ENCODE measurements around the gene CHMP4A.
A peak's percentile ranks its signal among the peaks of the same experiment; 100 is the strongest.

CHMP4A gene

DNA sequence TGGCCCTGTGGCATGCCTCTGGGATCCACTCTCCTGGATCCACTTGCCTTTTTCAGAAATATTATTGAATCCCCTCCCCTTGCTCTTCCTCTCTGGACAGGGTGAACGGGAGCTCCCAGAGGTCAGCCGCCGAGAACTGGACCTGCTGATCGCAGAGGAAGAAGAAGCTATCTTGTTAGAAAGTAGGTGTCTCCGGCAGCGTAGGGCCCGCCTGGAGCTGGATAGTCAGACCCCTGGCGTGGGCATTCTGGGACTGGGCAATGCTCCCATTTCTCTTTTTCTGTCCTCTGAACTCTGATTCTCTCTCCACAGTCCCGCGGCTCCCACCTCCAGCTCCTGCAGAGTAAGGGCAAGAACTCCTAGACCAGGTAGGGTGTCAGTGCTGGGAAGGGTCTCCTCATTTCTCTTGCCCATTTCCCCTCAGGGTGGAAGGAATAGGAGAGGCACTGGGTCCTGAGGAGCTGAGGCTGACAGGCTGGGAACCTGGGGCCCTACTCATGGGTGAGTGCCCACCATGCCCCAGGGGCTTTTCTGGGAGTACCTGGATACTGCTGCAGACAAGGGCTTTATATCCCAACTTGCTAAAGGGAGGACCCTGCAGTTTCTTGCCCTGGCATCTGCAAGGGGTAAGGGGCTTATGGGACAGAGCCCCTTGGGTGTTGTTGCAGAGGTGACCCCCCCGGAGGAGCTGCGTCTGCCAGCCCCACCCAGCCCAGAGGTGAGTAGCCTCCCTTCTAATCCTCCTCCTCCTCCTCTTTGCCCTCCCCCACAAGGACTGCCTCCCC, 36.1 kb downstream of the CHMP4A start:
- DNase-seq = no peak

DNA sequence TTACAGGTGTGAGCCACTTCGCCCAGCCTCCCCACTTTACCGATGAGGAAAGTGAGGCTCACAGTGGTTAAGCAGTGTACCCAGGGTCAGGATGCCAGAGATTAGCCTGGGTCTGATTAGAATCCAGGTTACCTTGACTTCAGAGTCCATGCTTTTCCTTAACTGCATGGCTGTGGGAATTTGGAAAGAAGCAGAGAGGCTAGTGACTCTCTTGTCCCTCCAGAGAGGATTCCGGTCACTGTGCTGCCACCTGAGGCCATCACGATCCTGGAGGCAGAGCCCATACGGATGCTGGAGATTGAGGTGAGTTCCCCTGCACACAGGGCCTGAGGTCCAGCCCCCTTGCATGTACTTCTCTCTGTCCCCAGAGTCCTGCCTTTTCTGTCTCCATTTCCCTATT, 36.7 kb downstream of the CHMP4A start:
- no peak for DNase-seq

DNA sequence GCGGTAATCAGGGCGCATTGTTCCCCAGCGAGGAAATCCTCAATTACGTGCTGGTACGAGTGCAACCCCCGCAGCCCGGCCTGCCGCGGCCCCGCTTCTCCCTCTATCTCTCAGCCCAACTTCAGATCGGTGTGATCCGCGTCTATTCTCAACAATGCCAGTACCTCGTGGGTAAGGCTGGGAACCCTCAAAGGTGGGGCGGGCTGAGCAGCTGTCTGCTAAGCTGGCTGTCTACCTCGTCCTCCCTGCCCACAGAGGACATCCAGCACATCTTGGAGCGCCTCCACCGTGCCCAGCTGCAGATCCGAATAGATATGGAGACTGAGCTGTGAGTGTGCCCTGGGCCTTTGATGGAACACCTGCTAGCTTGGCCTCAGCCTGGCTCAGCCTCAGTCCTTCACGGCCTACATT, 40.4 kb downstream of the CHMP4A start:
- no peak for DNase-seq

DNA sequence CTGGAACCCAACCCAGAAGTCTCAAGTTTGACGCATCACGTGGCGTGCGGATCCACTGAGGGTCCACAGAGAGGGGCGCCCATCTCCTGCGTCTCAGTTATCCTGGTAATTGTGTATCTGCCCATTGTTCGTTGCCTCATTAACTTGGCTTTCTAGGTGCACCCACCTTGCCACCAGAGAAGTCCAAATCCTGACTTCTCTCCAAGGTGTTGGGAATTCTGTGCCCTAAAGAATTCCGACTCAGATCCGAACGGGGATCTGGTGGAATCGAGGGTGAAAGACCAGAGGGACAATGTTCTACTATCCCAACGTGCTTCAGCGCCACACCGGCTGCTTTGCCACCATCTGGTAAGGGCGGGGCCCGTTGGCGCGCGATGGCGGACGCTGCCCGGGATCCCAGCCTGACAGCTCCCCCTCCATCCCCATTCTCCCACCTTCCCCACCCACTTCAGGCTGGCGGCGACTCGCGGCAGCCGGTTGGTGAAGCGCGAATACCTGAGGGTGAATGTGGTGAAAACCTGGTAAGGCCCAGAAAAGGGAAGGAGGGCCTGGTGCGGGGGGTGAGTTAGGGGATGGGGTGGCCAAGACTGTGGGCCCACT, 40.9 kb downstream of the CHMP4A start:
- DNase-seq = no peak

DNA sequence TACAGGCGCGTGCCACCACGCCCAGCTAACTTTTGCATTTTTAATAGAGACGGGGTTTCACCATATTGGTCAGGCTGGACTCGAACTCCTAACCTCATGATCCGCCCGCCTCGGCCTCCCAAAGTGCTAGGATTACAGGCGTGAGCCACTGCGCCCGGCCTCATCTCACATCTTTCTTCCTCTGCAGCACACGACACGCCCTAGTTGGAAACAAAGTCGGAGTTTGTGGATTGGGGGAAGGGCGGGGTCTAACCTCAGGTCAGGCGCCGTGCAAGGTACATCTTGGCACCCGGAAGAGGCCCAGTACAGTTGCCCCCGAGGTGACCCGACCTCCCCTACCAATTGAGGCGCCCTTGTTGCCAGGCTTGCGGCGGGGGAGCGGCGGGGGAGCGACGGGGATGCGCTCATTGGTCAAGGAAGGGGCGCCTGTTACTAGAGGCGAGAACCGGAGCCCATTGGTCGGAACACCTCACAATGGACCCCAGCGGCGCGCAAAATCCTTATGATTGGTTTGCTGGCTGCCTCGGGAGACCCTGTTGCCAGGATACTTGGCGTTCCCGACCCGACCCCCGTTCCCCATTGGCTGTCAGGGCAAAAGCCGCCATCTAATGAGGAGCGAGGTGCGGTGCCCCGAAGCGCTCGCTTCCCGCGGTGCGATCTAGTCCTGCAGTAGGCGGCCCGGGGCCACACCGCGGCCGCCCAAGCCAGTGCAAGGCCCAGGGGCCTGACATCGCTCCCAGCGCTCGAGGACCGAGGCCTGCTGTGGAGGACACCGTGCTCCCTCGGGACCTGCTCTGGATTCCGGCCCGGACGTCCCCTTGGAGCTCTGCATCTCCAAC, 41.6 kb downstream of the CHMP4A start, which contains the start of gene REC8:
REC8 (plus strand) TSS at position 659 of the 839 bp plus-strand sequence. CDS start 473 bp downstream, outside the sequence.
- DNase-seq = peak in 1 of 2 donors; percentile 3

DNA sequence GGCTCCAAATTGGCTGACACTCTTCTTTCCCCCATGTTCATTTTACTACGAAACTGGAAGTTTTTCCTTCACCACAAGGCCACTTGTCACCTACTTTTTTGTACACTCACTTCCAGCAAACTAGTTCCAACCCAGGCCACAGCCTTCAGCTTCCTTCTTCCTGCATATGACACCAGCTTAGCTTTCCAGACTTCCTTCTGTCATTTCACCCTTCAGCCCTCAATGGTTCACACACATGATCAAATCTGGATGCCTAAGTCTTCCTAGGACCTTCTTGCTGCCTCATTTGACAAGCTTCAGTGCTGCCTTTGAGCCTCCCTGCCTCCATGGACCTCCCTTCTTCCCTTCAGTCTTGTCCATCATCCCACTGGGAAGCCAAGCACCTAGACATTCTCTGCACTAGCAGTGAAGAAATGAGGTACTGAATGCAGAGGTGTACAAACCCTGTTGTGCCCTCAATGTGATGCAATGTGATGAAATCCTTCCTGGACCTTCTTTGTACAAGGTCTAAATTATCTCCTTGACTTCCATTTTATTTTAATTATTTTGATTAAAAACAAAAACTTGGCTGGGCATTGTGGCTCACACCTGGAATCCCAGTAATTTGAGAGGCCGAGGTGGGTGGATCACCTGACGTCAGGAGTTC, 45.7 kb downstream of the CHMP4A start:
- DNase-seq = peak; percentile 64 to 67

DNA sequence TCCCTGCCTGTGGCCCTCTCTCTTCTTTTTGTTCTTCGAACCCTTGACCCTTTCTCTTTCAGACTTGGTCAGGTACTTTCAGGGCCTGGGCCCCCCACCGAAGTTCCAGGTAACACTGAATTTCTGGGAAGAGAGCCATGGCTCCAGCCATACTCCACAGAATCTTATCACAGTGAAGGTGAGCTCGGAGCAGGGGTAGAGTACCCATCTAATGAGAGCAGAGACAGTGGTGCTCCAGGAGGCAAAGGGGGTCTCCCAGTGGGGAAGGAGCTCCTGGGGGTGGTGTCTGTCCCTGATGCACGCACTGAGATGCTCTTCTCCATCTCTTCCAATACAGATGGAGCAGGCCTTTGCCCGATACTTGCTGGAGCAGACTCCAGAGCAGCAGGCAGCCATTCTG, 47.5 kb downstream of the CHMP4A start:
- DNase-seq = no peak

DNA sequence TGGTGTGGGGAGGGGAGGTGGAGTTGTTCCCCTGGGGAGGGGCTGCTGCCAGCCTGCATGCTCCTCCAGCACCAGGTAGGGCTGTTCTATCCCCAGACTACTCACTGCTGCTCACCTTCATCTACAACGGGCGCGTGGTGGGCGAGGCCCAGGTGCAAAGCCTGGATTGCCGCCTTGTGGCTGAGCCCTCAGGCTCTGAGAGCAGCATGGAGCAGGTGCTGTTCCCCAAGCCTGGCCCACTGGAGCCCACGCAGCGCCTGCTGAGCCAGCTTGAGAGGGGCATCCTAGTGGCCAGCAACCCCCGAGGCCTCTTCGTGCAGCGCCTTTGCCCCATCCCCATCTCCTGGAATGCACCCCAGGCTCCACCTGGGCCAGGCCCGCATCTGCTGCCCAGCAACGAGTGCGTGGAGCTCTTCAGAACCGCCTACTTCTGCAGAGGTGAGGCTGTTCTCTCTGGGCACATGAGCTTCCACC, 48.7 kb downstream of the CHMP4A start:
- DNase-seq = no peak

GRCh38 chr14:24162093-24162492, 51.2 kb downstream of the CHMP4A start:
- no peak for DNase-seq

DNA sequence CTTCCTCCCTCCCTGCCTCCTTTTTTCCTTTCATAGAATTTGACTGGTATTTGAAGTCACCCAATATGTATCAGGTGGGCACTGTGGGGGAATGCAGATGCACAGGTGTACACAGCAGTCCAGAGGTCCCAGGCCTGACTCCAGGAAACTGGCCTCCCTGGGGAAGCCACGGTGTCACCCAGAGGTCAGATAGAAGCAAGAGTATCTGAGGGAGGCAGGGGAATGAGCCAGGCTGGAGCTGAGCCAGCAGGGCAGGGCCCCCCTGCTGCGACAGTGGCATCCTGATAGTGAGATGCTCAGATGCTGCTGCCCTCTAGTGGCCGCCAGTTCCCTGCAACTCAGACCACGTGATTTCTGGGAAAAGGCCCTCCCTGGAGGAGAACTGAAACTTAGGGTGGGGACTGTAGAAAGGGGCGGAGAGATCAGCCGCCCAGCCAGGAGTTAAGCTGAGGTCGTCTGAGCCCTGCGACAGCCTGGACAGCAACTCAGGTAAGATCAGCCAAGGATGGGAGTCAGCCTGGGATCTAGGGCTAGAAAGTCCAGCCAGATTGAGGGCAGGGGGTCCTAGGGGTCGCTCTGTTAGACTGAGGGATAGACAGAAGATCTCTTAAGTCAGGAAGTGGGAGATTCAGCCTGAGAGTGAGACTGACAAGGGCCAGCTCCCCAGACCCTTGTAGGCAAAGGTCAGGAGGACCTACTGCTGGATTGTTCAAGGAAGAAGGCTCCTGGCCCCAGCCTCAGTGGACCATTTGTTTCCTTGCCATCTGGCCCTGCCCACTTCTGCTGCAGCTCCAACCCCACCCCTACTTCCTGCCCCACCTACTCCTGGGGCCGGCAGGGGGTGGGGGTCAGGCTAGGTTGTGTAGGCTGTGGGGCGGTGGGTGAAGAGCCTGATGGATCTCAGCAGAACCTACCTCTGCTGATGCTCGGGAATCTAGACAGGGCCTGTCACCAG, 52.2 kb downstream of the CHMP4A start, which contains the start of gene IRF9:
IRF9 (plus strand) TSS at position 416 of the 955 bp plus-strand sequence. CDS start 880 bp downstream, outside the sequence.
- peak; percentile 95 to 97 for DNase-seq

DNA sequence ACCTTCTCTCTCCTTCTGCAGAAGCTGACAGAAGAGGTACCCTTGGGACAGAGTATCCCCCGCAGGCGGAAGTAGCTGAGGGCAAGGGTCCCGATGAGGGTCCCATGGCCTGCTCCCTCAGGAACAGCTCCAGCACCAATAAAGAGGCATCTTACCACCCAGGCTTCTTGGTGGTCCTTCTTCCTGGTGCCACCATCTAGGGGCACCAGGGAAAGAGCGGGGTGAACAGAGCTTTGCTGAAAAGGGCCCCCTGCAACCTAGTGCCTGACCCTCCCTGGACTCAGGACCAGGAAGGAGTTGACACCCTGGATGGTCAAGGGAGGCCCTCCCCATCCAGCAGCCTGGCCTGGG, 52.8 kb downstream of the CHMP4A start:
- DNase-seq = no peak

DNA sequence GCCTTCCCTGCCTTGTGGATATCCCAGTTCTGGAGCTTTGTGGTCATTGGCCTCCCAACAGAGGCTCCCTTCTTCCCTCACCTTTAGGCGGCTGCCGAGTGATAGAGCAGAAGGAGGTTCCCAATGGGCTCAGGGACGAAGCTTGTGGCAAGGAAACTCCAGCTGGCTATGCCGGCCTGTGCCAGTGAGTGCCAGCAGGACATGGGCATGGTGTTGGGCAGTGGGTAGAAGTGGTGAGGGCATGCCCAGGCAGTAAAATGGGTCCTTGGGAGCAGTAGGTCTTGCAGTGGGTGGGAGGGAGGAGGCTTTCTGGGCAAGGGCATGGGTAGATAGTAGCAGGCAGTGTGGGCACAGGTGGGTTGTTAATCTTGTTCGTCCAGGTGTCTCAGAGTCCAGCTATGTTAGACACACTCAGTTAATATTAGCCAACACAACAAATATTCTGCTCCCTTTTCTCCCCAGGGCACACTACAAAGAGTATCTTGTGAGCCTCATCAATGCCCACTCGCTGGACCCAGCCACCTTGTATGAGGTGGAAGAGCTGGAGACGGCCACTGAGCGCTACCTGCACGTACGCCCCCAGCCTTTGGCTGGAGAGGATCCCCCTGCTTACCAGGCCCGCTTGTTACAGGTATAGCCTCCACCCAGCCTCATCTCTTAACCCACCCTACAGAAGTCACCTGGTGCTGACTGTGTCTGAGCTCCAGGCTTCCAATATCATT, 53.4 kb downstream of the CHMP4A start:
- DNase-seq = no peak
